ENCODE data around the gene MTURN.

DNA sequence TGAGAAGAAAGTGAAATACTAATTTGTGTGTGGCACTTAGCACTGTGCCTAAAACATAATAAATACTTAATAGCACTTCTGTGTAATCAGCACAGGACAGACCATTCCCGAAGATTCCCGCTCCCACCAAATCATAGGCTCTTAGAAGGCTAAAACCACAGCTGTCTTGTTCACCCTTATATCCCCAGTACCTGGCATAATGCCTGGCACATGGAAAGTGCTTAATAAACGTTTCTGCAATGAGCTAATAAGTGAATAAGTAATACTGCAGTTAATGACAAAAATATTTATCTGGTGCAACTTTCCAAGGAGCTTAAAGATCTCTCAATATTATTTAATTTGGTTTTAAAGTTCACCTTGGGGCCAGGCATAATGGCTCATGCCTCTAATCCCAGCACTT, 43.2 kb downstream of the MTURN start:
- TF ChIP-seq, protein P1, sequence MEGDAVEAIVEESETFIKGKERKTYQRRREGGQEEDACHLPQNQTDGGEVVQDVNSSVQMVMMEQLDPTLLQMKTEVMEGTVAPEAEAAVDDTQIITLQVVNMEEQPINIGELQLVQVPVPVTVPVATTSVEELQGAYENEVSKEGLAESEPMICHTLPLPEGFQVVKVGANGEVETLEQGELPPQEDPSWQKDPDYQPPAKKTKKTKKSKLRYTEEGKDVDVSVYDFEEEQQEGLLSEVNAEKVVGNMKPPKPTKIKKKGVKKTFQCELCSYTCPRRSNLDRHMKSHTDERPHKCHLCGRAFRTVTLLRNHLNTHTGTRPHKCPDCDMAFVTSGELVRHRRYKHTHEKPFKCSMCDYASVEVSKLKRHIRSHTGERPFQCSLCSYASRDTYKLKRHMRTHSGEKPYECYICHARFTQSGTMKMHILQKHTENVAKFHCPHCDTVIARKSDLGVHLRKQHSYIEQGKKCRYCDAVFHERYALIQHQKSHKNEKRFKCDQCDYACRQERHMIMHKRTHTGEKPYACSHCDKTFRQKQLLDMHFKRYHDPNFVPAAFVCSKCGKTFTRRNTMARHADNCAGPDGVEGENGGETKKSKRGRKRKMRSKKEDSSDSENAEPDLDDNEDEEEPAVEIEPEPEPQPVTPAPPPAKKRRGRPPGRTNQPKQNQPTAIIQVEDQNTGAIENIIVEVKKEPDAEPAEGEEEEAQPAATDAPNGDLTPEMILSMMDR (conservative IDR thresholded peaks at IDR 0.05; ENCODE audit: low read depth, low read length), result no peak
- TF ChIP-seq EZH2 (IDR thresholded peaks at IDR 0.05; ENCODE audit: low read length, unreplicated experiment), result no peak

Data from PC-3 (cell line).